ENCODE measurements around the gene C6orf62. TPM values are rescaled to one million over a fixed set of nuclear protein-coding genes. Genes with fewer than 3 reads are reported as not detected.
"Not testable (repeated sequence)": the region's sequence is repeated elsewhere in the genome, so short reads cannot be mapped to it uniquely, and the experiment has no call there.

C6orf62 gene
- total RNA-seq, 2 experiments from 2014 or later: 103 to 106 TPM

- POLR2A ChIA-PET: no interaction called here
- no peak for TF ChIP-seq CTCF (IDR thresholded peaks at IDR 0.05)
- H3K4me3 Mint-ChIP-seq: no peak overlapping the region
These were observed 38.7 kb upstream of the C6orf62 start for GRCh38 chr6:24757611-24758010.

GRCh38 chr6:24755279-24755678 lies 36.3 kb upstream of the C6orf62 start:
- intact Hi-C loops (cut with micrococcal nuclease): no loop called here
- H3K4me1 Mint-ChIP-seq (ENCODE audit: low read depth): no peaks in the 10 kb centered on the region
- H3K9me3 Mint-ChIP-seq: no peaks in the 10 kb centered on the region
- H3K36me3 Mint-ChIP-seq (ENCODE audit: low read depth): no peaks in the 10 kb centered on the region
- ChIA-PET POLR2A (no interaction called here), CTCF (no interaction called here)
- H3K4me3 Mint-ChIP-seq: no peak overlapping the region
- DNase-seq (no peak), ATAC-seq (no peak)
- H3K27me3 Mint-ChIP-seq: no peaks in the 10 kb centered on the region
- TF ChIP-seq CTCF (IDR thresholded peaks at IDR 0.05): no peak
- no peak overlapping the region for H3K27ac Mint-ChIP-seq

More at GRCh38 chr6:24757611-24758010, 38.7 kb upstream of the C6orf62 start:
- peaks cover 4% of the 10 kb centered on the region for H3K4me1 Mint-ChIP-seq (ENCODE audit: low read depth)
- ATAC-seq: no peak
- no peaks in the 10 kb centered on the region for H3K27me3 Mint-ChIP-seq
- intact Hi-C loops (cut with micrococcal nuclease): no loop called here
- no peaks in the 10 kb centered on the region for H3K36me3 Mint-ChIP-seq (ENCODE audit: low read depth)
- H3K9me3 Mint-ChIP-seq: no peaks in the 10 kb centered on the region
- CTCF ChIA-PET: interaction anchor here (1.4 to 1.9 kb wide), 2 partner anchors 9 to 177 kb away, joined by 3 to 11 read pairs; no protein-coding TSS in a partner anchor
- DNase-seq: no peak
- no peak overlapping the region for H3K27ac Mint-ChIP-seq

GRCh38 chr6:24754378-24754777 lies 35.4 kb upstream of the C6orf62 start:
- H3K27me3 Mint-ChIP-seq; H3K36me3 Mint-ChIP-seq (ENCODE audit: low read depth); H3K27ac Mint-ChIP-seq; H3K9me3 Mint-ChIP-seq; H3K4me3 Mint-ChIP-seq; CTCF ChIA-PET; DNase-seq; ATAC-seq; intact Hi-C loops (cut with micrococcal nuclease); H3K4me1 Mint-ChIP-seq (ENCODE audit: low read depth): not testable (repeated sequence)
- POLR2A ChIA-PET: interaction anchor here (1.4 to 1.7 kb wide), 2 partner anchors 11 to 21 kb away, joined by 5 to 6 read pairs; no protein-coding TSS in a partner anchor

GRCh38 chr6:24753545-24753944 lies 34.6 kb upstream of the C6orf62 start:
- POLR2A ChIA-PET: interaction anchor here (0.9 to 1.7 kb wide), 3 partner anchors 10 to 111 kb away, joined by 3 to 6 read pairs (median 5); no protein-coding TSS in a partner anchor
- intact Hi-C loops (cut with micrococcal nuclease): no loop called here
- no peaks in the 10 kb centered on the region for H3K9me3 Mint-ChIP-seq
- no peak for ATAC-seq
- H3K4me3 Mint-ChIP-seq: no peak overlapping the region
- peaks cover 2% of the 10 kb centered on the region for H3K27me3 Mint-ChIP-seq
- H3K36me3 Mint-ChIP-seq (ENCODE audit: low read depth): no peaks in the 10 kb centered on the region
- H3K27ac Mint-ChIP-seq: no peak overlapping the region
- DNase-seq: no peak
- no peaks in the 10 kb centered on the region for H3K4me1 Mint-ChIP-seq (ENCODE audit: low read depth)
- TF ChIP-seq CTCF (IDR thresholded peaks at IDR 0.05): no peak
- CTCF ChIA-PET: interaction anchor here (0.9 to 1.6 kb wide), 5 partner anchors 11 to 259 kb away, joined by 3 to 5 read pairs (median 3); partner anchors contain the start of gene ALDH5A1

GRCh38 chr6:24752917-24753492 lies 34.1 kb upstream of the C6orf62 start:
- DNase-seq (no peak), ATAC-seq (no peak)
- no peak overlapping the region for H3K4me3 Mint-ChIP-seq
- TF ChIP-seq CTCF (IDR thresholded peaks at IDR 0.05): no peak
- no peaks in the 10 kb centered on the region for H3K36me3 Mint-ChIP-seq (ENCODE audit: low read depth)
- POLR2A ChIA-PET: interaction anchor here (0.9 to 1.7 kb wide), 3 partner anchors 10 to 110 kb away, joined by 3 to 6 read pairs (median 5); no protein-coding TSS in a partner anchor
- CTCF ChIA-PET: interaction anchor here (0.9 to 1.6 kb wide), 5 partner anchors 10 to 258 kb away, joined by 3 to 5 read pairs (median 3); partner anchors contain the start of gene ALDH5A1
- no peak overlapping the region for H3K27ac Mint-ChIP-seq
- H3K4me1 Mint-ChIP-seq (ENCODE audit: low read depth): no peaks in the 10 kb centered on the region
- H3K9me3 Mint-ChIP-seq: no peaks in the 10 kb centered on the region
- peaks cover 2% of the 10 kb centered on the region for H3K27me3 Mint-ChIP-seq
- intact Hi-C loops (cut with micrococcal nuclease): no loop called here

Data from activated CD8-positive, alpha-beta T cell treated with anti-CD3 and anti-CD28 coated beads for 36 hours (primary cell).